Measurements from ENCODE around the gene SEMA3G. TPM values are rescaled to one million over a fixed set of nuclear protein-coding genes. Genes with fewer than 3 reads are reported as not detected.

Gene SEMA3G
- total RNA-seq, 2 experiments from 2014 or later: not detected

- ChIA-PET CTCF (no interaction called here), POLR2A (no interaction called here)
- Mint-ChIP-seq H3K9me3 (no peaks in the 10 kb centered on the region), H3K27me3 (no peaks in the 10 kb centered on the region), H3K36me3 (ENCODE audit: low read depth) (peaks cover 7% of the 10 kb centered on the region), H3K4me3 (no peak overlapping the region), H3K4me1 (ENCODE audit: low read depth) (no peaks in the 10 kb centered on the region), H3K27ac (no peak overlapping the region)
- no peak for ATAC-seq
- intact Hi-C loops (cut with micrococcal nuclease): no loop called here
- no peak for DNase-seq
- TF ChIP-seq, protein P1, sequence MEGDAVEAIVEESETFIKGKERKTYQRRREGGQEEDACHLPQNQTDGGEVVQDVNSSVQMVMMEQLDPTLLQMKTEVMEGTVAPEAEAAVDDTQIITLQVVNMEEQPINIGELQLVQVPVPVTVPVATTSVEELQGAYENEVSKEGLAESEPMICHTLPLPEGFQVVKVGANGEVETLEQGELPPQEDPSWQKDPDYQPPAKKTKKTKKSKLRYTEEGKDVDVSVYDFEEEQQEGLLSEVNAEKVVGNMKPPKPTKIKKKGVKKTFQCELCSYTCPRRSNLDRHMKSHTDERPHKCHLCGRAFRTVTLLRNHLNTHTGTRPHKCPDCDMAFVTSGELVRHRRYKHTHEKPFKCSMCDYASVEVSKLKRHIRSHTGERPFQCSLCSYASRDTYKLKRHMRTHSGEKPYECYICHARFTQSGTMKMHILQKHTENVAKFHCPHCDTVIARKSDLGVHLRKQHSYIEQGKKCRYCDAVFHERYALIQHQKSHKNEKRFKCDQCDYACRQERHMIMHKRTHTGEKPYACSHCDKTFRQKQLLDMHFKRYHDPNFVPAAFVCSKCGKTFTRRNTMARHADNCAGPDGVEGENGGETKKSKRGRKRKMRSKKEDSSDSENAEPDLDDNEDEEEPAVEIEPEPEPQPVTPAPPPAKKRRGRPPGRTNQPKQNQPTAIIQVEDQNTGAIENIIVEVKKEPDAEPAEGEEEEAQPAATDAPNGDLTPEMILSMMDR (IDR thresholded peaks at IDR 0.05): no peak
These were observed 50.8 kb downstream of the SEMA3G start for GRCh38 chr3:52393959-52394670.

GRCh38 chr3:52393131-52393807 lies 51.6 kb downstream of the SEMA3G start:
- H3K4me3 Mint-ChIP-seq: no peak overlapping the region
- ChIA-PET POLR2A (no interaction called here), CTCF (no interaction called here)
- H3K9me3 Mint-ChIP-seq: no peaks in the 10 kb centered on the region
- TF ChIP-seq, protein P1 (IDR thresholded peaks at IDR 0.05): no peak
- intact Hi-C loops (cut with micrococcal nuclease): no loop called here
- no peaks in the 10 kb centered on the region for H3K27me3 Mint-ChIP-seq
- H3K36me3 Mint-ChIP-seq (ENCODE audit: low read depth): peaks cover 7% of the 10 kb centered on the region
- no peaks in the 10 kb centered on the region for H3K4me1 Mint-ChIP-seq (ENCODE audit: low read depth)
- no peak overlapping the region for H3K27ac Mint-ChIP-seq
- ATAC-seq (no peak), DNase-seq (no peak)

DNA sequence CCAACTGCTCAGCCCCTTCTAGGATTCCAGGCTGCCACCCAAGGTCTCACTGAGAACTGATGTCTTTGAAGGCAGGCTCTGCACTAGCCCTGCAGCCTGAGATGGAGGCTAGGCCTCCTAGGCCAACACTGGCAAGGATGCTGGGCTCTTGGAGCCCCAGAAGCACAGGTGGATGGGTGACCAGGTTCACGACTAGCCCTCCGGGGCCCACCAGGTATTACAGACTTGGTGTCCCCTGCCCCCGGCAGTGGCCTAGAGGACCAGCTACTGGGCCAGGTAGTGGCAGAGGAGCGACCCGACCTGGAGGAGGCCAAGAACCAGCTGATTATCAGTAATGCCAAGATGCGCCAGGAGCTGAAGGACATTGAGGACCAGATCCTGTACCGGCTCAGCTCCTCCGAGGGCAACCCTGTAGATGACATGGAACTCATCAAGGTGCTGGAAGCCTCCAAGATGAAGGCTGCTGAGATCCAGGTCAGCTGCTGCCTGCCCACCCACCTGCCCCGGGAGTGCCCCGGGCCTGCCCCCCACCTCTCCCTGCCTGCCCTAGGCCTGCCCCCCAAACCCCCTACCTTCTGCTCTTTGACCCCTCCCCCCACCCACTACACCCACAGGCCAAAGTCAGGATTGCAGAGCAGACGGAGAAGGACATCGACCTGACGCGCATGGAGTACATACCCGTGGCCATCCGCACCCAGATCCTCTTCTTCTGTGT lies 52.5 kb downstream of the SEMA3G start:
- intact Hi-C loops (cut with micrococcal nuclease): no loop called here
- no peak overlapping the region for H3K27ac Mint-ChIP-seq

DNA sequence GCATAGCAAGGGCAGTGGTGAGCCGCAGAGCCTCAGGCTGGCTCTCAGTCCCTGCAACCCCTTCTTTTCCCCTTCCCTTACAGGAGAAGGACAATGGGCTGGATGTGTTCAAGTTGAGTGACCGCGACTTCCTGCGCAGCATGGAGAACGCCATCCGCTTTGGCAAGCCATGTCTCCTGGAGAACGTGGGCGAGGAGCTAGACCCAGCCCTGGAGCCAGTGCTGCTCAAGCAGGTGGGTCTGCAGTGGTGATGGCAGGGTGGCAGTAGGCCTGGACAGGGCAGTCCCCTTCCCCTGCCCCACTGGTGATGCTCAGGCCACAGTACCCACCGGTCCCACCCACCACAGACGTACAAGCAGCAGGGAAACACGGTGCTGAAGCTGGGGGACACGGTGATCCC lies 53.8 kb downstream of the SEMA3G start:
- Mint-ChIP-seq H3K27ac (no peak overlapping the region), H3K4me1 (ENCODE audit: low read depth) (no peaks in the 10 kb centered on the region), H3K27me3 (no peaks in the 10 kb centered on the region), H3K36me3 (ENCODE audit: low read depth) (peaks cover 7% of the 10 kb centered on the region), H3K4me3 (no peak overlapping the region), H3K9me3 (no peaks in the 10 kb centered on the region)
- intact Hi-C loops (cut with micrococcal nuclease): no loop called here
- ChIA-PET CTCF (no interaction called here), POLR2A (no interaction called here)
- DNase-seq (no peak), ATAC-seq (no peak)
- TF ChIP-seq, protein P1 (IDR thresholded peaks at IDR 0.05): no peak

More for the DNA sequence above, 52.5 kb downstream of the SEMA3G start:
- ChIA-PET CTCF (no interaction called here), POLR2A (interaction anchor here (0.7 kb wide), 1 partner anchor 15 kb away, joined by 3 read pairs; no protein-coding TSS in a partner anchor)
- H3K9me3 Mint-ChIP-seq: no peaks in the 10 kb centered on the region
- no peak overlapping the region for H3K4me3 Mint-ChIP-seq
- no peaks in the 10 kb centered on the region for H3K27me3 Mint-ChIP-seq
- TF ChIP-seq, protein P1 (IDR thresholded peaks at IDR 0.05): no peak
- DNase-seq (no peak), ATAC-seq (no peak)
- H3K4me1 Mint-ChIP-seq (ENCODE audit: low read depth): no peaks in the 10 kb centered on the region
- H3K36me3 Mint-ChIP-seq (ENCODE audit: low read depth): peaks cover 7% of the 10 kb centered on the region

Measured in activated CD8-positive, alpha-beta T cell treated with anti-CD3 and anti-CD28 coated beads for 36 hours (primary cell).